GM15510 (cell line): ENCODE results near the gene TAF8.

Experiments
- POLR2A ChIP-seq: IDR thresholded peaks from 3 replicates; pipeline ENCODE4 v1.6.1; 2011; ENCODE audit warnings: borderline replicate concordance; ENCODE audit not compliant: insufficient read length; ENCODE audit errors: extremely low read depth

The TAF8 gene

GRCh38 chr6:42118162-42119001 lies 68.1 kb downstream of the TAF8 start:
- TF ChIP-seq POLR2A: no peak

DNA sequence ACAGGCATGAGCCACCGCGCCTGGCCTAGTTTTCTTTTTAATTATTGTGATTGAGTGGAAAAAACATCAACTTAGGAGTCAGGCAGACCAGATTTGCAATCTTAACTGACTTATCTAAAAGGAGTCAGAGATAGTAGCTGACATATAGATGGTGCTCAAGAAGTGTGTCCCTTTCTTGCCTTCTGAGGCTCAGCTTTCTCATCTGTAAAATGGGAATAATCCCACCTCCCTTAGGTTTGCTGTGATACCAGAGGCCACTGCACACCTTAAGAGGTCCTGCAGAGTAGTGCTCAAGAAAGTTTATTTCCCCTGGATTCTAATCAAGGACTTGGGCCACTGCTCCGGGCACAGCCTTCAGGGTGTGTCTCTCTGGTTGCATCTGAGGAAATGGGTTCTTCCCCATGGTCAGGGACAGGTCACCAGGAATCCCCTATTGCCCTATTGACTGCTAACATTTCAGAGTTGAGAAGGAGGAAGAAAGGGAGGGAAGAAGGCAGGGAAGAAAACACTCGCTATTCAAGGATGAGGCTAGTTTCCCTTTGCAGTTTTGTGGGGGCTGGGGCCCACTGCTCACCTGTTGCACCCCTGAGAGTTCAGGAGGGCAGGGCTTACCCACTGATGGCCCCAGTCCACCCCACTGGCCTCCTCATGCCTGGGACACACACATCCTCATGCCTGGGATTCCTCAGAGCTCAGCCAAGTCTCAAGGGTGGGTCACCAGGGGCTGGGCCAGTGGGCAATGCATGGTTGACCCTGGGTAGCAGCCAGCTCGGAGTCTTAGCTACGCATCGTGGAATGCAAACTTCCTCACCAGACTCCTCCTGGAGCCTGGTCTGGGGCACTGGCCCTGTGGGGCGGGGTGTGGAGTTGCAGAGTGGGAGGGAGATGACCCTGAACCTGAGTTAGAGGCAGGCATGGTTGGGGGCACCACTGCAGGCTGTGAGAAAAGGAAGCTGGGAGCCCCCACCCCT lies 70.9 kb downstream of the TAF8 start:
- no peak for TF ChIP-seq POLR2A

DNA sequence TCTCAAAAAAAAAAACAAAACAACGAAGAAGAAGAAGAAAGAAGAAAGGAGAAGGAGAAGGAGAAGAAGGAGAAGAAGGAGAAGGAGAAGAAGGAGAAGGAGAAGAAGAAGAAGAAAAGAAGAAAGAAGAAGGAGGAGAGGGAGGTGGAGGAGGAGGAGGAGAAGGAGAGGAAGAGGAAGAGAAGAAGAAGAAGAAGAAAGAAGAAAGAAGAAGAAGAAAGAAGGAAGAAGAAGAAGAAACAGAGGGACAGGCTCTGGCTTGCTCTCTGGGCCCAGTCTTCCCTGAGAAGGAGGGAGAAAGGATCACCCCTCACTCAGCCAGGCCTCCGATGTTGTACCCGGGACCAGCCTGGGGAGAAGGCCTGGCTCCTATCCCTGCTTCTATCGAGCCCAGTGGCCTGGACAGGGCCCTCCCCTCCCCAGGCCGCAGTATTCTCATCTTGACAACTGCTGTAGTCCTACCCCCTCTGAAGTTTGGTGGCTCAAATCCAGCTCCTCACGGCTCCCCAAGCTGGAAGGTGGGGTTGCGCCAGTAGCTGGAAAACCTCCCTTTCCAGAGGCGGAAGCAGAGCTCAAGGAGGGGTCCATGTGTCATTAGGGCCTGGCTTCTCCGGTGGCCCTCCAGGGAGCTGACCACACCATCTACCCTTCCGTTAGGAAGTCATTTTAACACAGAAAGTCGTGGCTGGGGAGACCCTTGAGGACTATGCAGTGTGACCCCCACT lies 73.2 kb downstream of the TAF8 start:
- TF ChIP-seq POLR2A: no peak

- no peak for TF ChIP-seq POLR2A
These were observed 74.0 kb downstream of the TAF8 start for GRCh38 chr6:42124223-42124836.

DNA sequence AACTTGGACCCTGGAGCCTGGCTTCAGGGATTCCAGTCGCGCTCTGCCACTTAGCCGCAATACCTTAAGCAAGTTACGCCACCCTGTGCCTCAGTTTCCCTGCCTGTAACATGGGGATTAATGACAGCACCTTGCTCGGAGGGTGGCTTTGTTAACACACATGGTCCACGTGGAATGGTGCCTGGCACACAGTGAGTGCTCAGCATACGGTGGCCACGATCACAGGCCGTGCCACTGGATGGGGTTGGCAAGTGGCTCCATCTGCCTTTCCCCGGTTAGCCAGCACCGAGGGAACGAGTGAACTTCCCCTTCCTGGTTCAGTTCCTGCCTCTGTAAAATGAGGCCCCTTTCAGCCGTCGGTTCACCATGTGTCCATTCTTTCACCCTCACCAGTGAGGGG lies 74.9 kb downstream of the TAF8 start:
- no peak for TF ChIP-seq POLR2A

DNA sequence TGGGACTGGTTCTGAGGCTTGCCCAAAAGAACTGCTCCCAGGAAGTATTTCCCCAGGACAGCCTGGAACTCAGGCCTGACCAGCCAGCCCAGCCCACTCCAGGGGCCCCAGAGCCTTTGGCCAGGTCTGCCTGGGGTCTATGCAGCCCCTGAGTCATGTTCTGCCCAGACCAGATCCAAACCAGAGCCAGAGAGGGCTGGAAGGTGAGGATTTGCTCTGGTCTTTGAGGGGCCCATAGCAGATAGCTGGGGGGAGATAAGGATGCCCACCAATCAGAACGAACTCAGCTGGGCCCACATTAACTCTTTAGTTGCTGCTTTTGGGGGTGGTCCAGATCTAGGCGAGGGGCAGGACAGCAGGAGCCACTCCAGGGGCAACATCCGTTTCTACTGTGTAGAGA lies 75.3 kb downstream of the TAF8 start:
- no peak for TF ChIP-seq POLR2A

DNA sequence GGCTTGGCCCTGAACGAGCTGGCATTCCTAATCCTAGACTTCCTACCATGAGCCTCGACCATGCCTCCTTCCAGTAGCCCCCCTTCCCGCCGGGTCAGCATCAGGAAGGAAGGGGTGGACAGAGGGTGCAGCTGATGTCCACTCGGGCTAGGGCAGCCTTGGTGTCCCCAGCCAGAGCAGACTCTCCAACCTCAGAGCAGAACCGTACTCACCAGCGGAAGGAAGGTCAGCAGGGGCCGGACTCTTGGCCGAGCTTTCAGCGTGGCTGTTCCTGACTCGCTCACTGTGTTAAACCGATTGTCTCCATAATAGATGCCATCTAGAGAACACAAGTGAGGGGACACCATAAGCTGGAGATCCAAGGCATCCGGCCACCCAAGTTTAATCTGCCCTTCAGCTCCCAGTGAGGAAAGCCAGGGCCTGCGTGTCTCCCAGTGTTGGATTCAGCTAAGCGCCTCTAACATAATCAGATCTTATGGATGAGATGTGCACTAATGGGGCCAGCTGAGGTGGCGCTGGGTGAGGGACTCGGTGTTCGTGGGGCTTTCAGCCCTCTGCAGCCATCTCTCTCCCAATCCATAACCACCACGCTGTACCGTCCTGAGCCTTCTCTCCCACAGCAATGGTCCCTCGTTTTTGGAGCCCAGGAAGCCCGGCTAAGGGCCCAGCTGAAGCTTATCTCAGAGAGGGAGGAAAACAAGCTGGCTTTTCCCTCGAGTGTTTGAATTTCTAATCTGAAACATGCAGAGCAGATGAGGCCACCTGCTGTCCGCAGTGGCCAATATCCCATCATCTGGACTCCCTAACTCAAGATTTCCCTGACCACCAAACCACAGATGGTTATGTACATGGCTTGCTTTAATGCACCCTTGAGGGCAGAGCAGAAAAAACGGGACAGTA lies 78.4 kb downstream of the TAF8 start:
- no peak for TF ChIP-seq POLR2A

DNA sequence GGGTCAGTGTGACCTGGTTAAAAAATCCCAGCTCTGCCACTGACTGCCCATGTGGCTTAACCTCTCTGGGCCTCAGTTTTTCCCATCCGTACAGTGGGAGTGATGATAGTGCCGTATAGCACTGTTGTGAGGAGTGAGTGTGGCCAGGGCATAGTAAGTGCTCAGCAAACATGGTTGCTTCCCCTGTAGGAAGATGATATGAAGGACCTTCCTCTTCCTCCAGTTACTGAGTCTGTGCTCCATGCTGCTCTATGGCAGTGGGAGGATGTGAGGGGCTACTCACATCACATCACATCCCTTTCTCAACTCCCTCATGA lies 79.0 kb downstream of the TAF8 start:
- TF ChIP-seq POLR2A: no peak

DNA sequence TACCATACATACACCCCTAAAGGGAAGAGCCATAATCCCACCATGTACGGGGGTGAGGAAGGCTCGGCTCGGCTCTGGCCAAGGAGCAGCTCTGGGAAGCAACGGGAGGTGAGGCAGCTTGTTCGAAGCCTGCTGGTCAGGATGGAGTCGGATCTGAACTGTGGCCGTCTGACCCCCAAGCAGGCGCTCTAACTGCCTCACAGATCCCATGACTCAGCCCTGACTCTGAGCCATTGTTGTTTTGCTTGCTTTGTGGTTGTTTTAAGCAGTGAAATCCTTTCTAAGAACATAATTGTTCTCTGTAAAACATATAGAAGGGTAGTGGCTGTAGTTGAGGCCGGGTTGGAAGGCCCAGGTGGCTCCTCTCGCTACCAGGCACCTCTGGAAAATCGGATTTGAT lies 81.2 kb downstream of the TAF8 start:
- TF ChIP-seq POLR2A: no peak

DNA sequence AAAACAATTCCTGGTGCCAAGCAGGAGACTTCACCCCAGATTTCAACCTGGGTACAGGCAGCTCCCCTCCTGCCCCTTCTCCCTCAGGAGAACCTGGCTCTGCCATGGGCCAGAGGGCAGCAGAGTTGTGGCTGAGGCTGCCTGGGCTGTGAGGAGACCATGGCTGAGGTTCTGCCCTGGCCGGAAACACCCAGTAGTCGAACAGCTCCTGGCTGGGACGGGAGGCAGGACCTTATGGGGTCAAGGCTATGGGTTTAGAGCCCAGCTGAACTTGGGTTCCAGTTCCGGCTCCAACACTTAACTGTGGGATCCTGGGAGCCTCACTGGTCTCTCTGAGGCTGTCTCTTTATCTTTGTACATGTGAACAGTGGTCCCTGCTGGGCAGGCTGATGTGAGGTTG lies 83.6 kb downstream of the TAF8 start:
- no peak for TF ChIP-seq POLR2A

- TF ChIP-seq POLR2A: no peak
These were observed 84.8 kb downstream of the TAF8 start for GRCh38 chr6:42135161-42135560.

DNA sequence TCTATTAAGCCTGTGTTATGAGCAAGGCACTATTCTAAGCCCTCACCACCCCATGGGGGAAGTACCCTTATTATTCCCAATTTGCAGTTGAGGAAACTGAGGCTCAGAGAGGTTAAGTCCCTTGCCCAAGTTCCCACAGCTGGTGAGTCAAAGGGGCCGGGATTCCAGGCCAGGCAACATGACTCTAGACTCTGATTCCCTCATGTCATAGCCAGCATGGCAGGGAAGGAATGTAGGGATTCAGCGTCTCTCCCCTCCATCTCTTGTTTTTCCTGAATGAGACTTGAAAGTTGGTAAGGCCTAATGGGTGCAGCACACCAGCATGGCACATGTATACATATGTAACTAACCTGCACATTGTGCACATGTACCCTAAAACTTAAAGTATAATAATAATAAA lies 85.4 kb downstream of the TAF8 start:
- no peak for TF ChIP-seq POLR2A

DNA sequence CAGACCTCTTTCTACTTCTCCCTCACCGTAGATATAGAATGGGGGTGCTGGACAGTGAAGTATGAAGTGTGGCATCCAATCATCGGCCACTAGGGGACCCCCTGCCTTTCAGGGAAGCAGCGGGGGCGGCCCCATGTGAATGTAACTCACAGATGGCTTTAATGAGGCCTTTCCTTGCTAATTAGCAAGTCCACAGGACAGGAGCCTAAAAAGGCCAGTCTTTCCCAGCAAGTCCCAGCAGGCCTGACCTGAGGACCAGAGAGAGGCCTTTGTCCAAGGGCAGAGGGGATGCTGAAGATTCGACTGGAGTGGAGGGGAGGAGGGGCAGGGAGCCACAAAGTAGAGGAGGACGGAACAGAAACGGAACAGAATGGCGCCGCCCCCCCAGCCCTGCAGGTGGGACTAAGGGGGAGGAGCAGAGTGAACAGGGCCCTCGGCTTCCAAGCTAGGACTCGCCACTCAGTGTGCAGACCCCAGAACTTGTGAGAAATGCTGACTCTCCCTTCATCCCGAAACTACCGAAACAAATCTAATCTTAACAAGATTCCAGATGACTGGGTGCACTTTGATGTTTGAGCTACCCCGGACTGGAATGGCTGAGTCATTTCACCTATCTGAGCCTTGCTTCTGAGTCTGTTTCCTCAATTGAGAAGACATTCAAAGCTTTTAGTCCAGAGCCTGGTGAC lies 86.3 kb downstream of the TAF8 start:
- TF ChIP-seq POLR2A: no peak
